GM19043 (cell line): ENCODE results near the gene MAP2K5.

Experiments
- ATAC-seq: cut with Tn5 transposase; IDR thresholded peaks from one replicate; pipeline ENCODE4 v1.9.1; 2021; ENCODE audit warnings: low read depth; ENCODE audit not compliant: unreplicated experiment

The MAP2K5 gene

DNA sequence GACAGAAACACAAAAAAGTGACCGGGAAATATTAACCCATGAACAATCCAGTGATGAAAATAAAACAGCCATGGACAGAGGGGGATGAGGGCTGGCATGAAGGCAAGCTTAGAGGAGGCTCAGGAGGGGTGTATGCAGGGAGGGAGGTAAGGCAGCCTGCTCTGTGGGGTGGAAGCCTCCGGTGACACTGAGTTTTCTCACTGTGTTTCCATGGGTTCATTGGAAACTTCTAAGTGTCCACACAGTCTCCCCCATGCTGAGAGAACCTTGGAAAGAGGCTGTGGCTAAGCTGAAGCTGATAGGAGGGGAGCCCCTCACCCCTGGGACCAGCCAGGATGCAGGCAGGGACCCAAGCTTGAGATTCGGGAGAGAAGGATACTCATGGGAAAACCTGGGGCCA lies 276.0 kb downstream of the MAP2K5 start:
- ATAC-seq, result no peak

DNA sequence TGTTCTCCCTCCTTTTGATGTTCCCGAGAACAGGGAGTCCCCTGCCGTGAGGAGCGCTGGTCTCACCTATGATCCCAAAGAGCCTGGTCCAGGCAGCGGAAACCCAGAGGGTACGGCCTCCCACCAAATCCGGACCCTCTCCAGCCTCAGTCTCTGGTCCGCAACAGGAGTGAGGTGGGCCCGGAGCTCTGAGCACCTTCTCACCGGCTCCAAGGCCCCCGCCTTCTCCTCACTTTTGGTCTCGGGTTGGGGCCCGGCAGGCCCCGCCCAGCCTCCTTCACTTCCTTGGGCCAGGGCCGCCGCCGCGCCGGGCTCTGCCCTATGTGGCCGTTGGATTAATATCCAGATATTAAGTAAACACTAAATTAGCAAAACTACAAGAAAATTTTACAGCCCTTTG lies 277.1 kb downstream of the MAP2K5 start:
- no peak for ATAC-seq

DNA sequence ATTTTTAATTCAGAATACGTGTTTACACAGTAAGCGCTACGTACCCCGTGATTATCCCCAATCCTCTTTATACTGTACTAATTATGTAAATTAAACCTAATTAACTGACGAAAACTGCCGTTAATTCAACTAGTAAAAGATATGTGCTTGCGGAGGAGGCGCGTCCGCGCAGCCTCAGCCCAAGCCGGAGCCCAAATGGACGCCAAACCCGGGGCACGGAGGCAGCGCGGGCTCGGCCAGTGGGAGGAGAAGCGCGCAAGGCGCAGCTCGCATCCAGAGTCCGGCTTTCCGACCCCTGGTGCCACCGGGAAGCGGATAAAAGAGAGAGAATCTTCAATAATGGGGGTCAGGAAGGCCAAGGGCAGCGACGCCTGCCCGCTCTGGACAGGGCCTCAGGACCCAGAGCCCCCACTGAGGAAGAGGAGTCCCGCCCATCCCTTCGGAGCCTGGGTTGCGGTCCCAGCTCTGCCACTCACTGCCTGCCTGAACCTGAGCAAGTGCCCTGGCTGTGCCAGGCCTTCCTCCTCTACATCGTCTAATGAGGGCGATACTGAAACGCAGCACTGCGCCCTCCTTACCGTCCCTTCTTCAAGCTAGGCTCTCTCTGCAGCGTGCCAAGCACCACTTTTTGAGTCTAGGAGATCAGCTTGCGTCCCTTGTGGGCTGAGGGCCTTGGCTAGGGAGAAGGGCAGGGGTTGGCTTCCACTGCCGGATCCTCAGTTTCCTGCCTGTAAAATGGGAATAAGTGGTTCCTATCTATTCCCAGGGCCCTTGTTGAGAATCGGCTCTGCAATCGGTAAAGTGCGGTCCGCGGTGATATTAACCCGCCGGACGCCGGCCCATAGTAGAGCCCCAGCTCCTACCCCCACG lies 277.9 kb downstream of the MAP2K5 start:
- ATAC-seq, result no peak

DNA sequence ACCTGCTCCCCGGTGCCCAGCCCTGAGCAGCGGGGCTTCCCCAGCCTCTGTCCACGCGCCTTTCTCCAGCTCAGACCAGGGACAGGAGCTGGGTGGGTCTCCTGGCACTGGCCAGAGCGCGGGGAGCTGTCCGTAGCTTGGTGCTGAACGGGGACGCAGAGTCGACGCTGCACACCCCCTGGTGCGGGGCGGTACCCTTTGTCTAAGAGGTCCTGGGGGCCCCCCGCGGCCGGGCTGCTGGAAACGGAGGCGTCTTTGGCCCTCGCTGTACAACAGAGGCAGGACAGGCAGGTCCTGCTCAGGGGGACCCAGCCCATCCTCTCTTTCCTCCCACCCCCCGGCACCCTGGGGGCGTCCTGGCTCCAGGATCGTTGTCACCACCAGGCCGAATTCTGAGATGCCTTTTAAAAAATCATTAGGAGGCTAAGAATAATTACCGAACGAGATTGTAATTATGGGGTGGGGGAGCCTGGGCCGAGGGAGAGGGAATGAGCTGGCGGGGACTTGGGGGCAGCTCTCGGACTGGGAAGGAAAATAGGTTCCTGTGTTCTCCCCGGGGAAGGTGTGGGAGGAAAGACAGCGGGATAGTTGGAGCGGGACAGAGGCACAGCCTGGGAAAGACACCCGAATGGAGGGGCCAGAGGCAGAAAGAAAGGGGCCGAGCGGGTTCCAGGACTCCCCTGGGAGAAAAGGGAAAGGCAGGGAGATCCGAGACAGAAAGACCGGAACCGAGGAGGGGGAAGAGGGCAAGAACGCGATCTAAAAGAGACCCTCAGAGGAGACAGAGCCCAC lies 278.7 kb downstream of the MAP2K5 start:
- no peak for ATAC-seq

DNA sequence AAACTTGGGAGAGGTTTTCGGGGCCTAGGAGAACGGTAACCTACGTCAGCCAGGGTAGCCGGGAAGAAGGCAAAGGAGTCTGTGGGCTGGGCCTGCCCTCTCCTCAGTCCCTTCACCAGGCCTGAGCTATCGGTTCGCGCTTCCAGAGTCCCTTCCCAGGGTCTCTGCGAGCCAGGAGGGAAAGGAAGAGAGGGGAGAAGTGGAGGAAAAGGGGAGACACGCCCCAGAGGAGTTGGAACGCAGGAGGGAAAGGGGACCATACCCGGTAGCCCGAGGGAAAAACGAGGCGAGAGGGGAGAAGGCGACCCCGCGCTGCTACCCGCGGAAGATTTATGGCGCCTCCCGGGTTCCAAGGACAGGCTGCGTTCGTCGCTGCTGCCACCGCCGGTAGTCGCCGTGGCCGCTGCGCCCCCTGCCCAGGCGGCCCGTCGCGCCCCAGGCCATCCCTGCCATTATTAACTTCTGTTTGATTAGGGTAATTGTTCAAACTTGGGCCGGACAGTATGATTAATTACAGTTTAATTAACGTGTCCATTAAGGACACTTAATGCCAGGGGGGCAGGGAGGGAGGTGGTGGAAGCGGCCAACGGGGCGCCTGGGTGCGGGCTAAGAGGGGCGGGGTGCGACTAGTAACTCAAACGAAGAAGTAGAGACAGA lies 279.4 kb downstream of the MAP2K5 start:
- ATAC-seq, result no peak

GRCh38 chr15:67822537-67823313 lies 280.2 kb downstream of the MAP2K5 start:
- no peak for ATAC-seq

DNA sequence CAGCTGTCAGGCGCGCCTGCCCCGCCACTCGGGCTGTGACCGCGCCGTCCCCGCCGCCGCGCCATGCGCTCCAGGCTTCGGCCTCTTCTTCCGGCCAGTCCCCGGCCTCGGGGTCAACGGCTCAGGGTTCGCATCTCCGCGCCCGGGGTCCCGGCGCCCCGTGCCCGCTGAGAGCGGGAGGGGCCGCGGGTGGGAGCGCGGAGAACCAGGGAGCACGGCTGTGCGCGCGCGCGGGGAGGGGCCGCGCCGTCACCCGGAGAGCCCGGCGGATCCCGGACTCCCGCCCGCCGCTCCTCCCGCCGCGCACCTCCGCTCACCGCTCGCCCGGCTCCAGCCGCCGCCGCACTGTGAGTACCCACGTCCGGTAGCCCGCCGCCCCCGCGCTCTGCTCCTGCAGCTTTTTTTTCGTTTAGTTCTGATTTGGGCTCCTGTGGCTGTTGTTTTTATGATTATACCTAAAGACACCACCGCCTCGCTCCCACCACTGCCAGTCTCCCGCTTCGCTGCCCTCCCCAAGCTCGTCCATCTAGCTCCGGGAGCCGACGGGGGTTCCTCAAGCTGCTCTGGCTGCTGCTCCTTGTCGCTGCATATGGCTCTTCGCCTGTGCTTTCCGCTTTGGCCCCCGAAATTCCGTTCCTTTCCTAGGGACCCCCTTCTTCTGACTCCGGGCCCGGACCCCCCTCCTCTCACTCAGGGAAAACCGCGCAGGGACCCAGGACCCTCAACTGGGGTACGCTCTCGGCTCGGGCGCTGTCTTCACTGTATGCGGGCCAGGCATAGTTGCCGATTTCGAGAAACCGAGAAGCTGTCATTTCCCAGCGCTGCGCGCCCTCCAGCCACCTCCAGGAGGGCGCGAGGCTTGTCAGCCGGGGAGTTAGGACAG lies 281.1 kb downstream of the MAP2K5 start:
- no peak for ATAC-seq

DNA sequence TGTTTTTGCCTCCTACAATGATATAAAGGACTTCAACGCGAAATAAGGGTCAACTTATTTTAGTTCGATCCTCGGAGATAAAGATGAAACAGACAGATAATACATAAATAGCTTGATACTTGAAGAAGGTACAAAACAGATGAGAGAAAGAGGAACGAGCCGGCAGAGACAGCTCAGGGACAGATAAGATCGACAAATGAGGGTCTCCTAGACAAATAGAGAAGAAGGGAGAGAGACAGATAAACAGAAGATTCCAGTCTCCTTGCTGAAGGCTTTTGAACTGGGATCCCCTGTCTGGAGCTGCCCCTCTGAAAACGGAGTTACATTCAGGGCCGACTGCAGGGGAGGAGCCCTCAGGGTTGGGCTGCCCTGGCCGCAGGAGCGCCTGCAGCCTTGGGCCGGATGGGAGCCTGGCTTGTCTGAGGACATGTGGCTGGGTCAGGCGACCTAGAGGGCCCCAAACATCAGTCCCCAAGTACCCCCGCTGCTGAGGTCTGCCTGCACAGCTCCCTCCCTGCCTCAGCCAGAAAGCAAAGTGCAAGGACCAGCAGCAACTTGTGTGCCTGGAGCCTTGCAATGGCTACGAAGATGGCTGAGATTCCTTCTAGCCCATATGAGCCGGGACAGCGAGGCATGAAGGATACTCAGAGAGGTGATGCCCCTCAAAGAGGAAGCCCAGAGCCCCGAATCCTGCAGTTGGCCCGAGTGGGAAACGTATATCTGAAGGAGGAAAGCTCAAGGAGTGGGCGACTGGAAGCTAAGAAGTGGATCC lies 281.9 kb downstream of the MAP2K5 start:
- ATAC-seq, result no peak

DNA sequence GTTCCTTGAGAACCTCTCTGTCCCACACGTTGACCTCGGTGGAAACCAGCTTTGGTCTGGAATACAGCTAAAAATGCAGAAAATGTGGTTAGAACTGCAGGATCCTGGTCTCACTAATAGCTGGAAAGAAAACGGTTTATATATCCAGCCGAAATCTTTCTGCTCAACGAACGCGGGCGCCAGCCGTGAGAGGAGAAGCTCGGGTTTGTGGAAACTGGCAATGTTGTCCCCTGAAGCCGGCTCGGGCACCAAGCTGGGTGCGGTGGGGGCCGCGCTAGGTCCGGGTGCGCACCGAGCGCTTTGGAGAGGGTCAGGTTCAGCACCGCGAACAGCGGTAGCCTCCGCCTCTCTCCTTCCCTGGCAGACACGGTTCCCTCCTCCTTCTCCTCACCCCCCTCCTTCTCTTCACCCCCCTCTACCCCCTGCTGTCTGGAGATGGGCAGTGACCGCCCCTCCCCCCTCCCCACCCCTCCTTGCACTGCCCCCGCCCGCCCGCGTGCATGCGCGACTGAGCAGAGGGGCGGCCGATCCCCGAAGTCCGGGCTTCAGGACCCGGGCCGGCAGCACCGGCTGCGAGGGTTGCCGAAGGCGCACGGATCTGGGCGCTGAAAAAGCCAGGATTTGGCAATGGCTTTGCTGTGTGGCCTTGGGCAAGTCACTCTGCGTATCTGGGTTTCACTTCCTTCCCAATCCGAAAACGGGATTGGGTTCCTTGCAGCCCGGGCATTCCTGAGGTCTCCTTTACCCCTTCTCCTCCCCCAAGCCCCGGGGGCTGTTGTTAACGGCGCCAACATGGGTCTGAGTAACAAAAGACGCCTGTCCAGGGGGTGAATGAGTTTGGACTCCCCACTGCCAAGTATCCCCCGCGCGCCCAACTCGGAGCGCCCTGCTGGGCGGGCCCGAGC lies 282.7 kb downstream of the MAP2K5 start, which contains the start of gene SKOR1:
Gene SKOR1 (plus strand): TSS at position 534 of the 905 bp plus-strand sequence. CDS start 94 bp downstream, at position 628.
- ATAC-seq, result no peak

- ATAC-seq, result no peak
Observed at GRCh38 chr15:67825881-67826716, 283.6 kb downstream of the MAP2K5 start.

- no peak for ATAC-seq
Observed at GRCh38 chr15:67826717-67827561, 284.4 kb downstream of the MAP2K5 start.

DNA sequence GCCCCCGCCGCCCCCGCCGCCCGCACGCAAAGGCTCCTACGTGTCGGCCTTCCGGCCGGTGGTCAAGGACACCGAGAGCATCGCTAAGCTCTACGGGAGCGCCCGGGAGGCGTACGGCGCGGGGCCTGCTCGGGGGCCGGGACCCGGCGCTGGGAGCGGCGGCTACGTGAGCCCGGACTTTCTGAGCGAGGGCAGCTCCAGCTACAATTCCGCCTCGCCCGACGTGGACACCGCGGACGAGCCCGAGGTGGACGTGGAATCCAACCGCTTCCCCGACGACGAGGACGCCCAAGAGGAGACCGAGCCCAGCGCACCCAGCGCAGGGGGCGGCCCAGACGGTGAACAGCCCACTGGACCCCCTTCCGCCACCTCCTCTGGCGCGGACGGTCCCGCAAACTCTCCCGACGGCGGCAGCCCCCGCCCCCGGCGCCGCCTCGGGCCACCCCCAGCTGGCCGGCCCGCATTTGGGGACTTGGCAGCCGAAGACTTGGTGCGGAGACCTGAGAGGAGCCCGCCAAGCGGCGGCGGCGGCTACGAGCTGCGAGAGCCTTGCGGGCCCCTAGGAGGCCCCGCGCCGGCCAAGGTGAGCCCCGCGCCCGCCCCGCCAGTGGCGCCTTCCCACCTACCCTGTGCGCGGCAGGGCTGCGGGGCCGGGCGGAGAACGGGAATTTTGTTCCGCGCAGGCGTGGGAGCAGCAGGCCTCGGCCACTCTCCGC lies 285.2 kb downstream of the MAP2K5 start:
- no peak for ATAC-seq

- no peak for ATAC-seq
Observed at GRCh38 chr15:67828278-67828968, 285.9 kb downstream of the MAP2K5 start.

- ATAC-seq, result no peak
Observed at GRCh38 chr15:67828969-67829646, 286.6 kb downstream of the MAP2K5 start.
